ENCODE results near the gene PPIF.

Gene PPIF

GRCh38 chr10:79342811-79343561 is 4.3 kb upstream of the PPIF start:
- no peak for TF ChIP-seq REST (IDR thresholded peaks at IDR 0.05; ENCODE audit: insufficient read depth in 1 of 2, low read depth in 2 of 2, low read length in 2 of 2)
- TF ChIP-seq POLR2AphosphoS5 (IDR thresholded peaks at IDR 0.05; ENCODE audit: low read depth, low read length) = no peak
- no peak for TF ChIP-seq FOXP2 (optimal IDR thresholded peaks at IDR 0.05; ENCODE audit: borderline replicate concordance, extremely low read depth, extremely low read length, insufficient read depth)
- no peak for TF ChIP-seq TAF1 (IDR thresholded peaks at IDR 0.05; ENCODE audit: borderline replicate concordance, insufficient read depth, low read length)
- no peak for TF ChIP-seq SIN3A (IDR thresholded peaks at IDR 0.05; ENCODE audit: borderline replicate concordance, insufficient read depth, low read length)

- no peak for TF ChIP-seq SIN3A (IDR thresholded peaks at IDR 0.05; ENCODE audit: borderline replicate concordance, insufficient read depth, low read length)
- TF ChIP-seq TAF1 (IDR thresholded peaks at IDR 0.05; ENCODE audit: borderline replicate concordance, insufficient read depth, low read length) = no peak
- TF ChIP-seq FOXP2 (optimal IDR thresholded peaks at IDR 0.05; ENCODE audit: borderline replicate concordance, extremely low read depth, extremely low read length, insufficient read depth) = no peak
- no peak for TF ChIP-seq REST (IDR thresholded peaks at IDR 0.05; ENCODE audit: insufficient read depth in 1 of 2, low read depth in 2 of 2, low read length in 2 of 2)
- TF ChIP-seq POLR2AphosphoS5 (IDR thresholded peaks at IDR 0.05; ENCODE audit: low read depth, low read length) = no peak
Measured at GRCh38 chr10:79344502-79345195, 2.6 kb upstream of the PPIF start.

GRCh38 chr10:79345241-79346011 is 1.8 kb upstream of the PPIF start:
- TF ChIP-seq REST (IDR thresholded peaks at IDR 0.05; ENCODE audit: insufficient read depth in 1 of 2, low read depth in 2 of 2, low read length in 2 of 2) (no peak), FOXP2 (optimal IDR thresholded peaks at IDR 0.05; ENCODE audit: borderline replicate concordance, extremely low read depth, extremely low read length, insufficient read depth) (no peak), TAF1 (IDR thresholded peaks at IDR 0.05; ENCODE audit: borderline replicate concordance, insufficient read depth, low read length) (no peak), POLR2AphosphoS5 (IDR thresholded peaks at IDR 0.05; ENCODE audit: low read depth, low read length) (no peak), SIN3A (IDR thresholded peaks at IDR 0.05; ENCODE audit: borderline replicate concordance, insufficient read depth, low read length) (no peak)

- TF ChIP-seq TAF1 (IDR thresholded peaks at IDR 0.05; ENCODE audit: borderline replicate concordance, insufficient read depth, low read length) (no peak), REST (IDR thresholded peaks at IDR 0.05; ENCODE audit: insufficient read depth in 1 of 2, low read depth in 2 of 2, low read length in 2 of 2) (no peak), SIN3A (IDR thresholded peaks at IDR 0.05; ENCODE audit: borderline replicate concordance, insufficient read depth, low read length) (no peak), POLR2AphosphoS5 (IDR thresholded peaks at IDR 0.05; ENCODE audit: low read depth, low read length) (no peak), FOXP2 (optimal IDR thresholded peaks at IDR 0.05; ENCODE audit: borderline replicate concordance, extremely low read depth, extremely low read length, insufficient read depth) (no peak)
Measured at GRCh38 chr10:79346012-79346340, 1.3 kb upstream of the PPIF start.
